OCI-LY7 (cell line): Measurements from ENCODE around the gene DROSHA.

ENCODE experiments used
- CTCF ChIP-seq: fragments of 200-600 bp; sonication (generic); conservative IDR thresholded peaks from 2 replicates; pipeline ENCODE4 v1.5.1; 2014; ENCODE audit warnings: mild to moderate bottlenecking, antibody characterized with exemption, low read length, moderate library complexity, mixed read lengths
- EZH2phosphoT487 ChIP-seq: fragments of 200-600 bp; sonication (generic); IDR thresholded peaks from 2 replicates; pipeline ENCODE4 v1.6.1; 2018; ENCODE audit warnings: low read depth, borderline replicate concordance, mild to moderate bottlenecking, mixed run types, antibody characterized with exemption, low read length, moderate library complexity, mixed read lengths

GRCh38 chr5:31445041-31445600 is 86.8 kb downstream of the DROSHA start:
- TF ChIP-seq CTCF (no peak), EZH2phosphoT487 (no peak)
